Measurements from ENCODE around the gene CREBRF. TPM values are rescaled to one million over a fixed set of nuclear protein-coding genes. Genes with fewer than 3 reads are reported as not detected.

Gene CREBRF
- total RNA-seq, 2 donors from 2014 or later: 12.2 to 12.7 TPM

DNA sequence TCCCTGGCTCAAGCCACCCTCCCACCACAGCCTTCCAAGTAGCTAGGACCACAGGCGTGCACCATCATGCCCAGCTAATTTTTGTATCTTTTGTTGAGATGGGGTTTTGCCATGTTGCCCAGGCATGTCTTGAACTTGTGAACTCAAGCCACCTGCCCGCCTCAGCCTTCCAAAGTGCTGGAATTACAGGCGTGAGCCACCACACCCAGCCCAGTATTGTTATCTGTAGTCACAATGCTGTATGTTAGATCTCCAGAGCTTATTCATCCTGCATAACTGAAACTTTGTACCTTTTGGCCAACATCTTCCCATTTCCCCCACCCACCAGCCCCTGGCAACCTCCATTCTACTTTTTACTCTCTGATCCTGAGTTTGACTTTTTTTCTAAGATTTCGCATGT is 37.5 kb downstream of the CREBRF start:
- H3K4me1 Mint-ChIP-seq: peaks cover 3% of the 10 kb centered on the region
- Histone ChIP-seq H3K36me3 (ENCODE audit: control insufficient read depth, insufficient read depth, low read length) (no peaks in the 10 kb centered on the region), H3K4me3 (ENCODE audit: low read length) (no peak overlapping the region), H3K9me3 (ENCODE audit: control insufficient read depth, low read length) (no peaks in the 10 kb centered on the region), H3K9ac (ENCODE audit: extremely low read depth, low read length, poor library complexity, severe bottlenecking) (no peak overlapping the region), H3K4me1 (ENCODE audit: control insufficient read depth, insufficient read depth, low read length) (peaks cover 2% of the 10 kb centered on the region), H3K27ac (ENCODE audit: low read depth, low read length) (no peak overlapping the region), H3K27me3 (ENCODE audit: control insufficient read depth, insufficient read depth, low read length, poor library complexity, severe bottlenecking) (no peaks in the 10 kb centered on the region)
- DNase-seq: no peak
- H3K36me3 Mint-ChIP-seq (ENCODE audit: low read depth): peaks cover 4% of the 10 kb centered on the region
- H3K4me3 Mint-ChIP-seq: no peak overlapping the region
- H3K27me3 Mint-ChIP-seq (ENCODE audit: insufficient read depth): no peaks in the 10 kb centered on the region
- WGBS, 2 experiments (ENCODE audit: insufficient coverage in 1 of 2, insufficient read length in 1 of 2): 90 to 92% methylated on average over 2 to 4 of the region's 4 CpGs
- H3K9me3 Mint-ChIP-seq: peaks cover 3% of the 10 kb centered on the region
- no peak overlapping the region for H3K27ac Mint-ChIP-seq
- TF ChIP-seq, protein P1, sequence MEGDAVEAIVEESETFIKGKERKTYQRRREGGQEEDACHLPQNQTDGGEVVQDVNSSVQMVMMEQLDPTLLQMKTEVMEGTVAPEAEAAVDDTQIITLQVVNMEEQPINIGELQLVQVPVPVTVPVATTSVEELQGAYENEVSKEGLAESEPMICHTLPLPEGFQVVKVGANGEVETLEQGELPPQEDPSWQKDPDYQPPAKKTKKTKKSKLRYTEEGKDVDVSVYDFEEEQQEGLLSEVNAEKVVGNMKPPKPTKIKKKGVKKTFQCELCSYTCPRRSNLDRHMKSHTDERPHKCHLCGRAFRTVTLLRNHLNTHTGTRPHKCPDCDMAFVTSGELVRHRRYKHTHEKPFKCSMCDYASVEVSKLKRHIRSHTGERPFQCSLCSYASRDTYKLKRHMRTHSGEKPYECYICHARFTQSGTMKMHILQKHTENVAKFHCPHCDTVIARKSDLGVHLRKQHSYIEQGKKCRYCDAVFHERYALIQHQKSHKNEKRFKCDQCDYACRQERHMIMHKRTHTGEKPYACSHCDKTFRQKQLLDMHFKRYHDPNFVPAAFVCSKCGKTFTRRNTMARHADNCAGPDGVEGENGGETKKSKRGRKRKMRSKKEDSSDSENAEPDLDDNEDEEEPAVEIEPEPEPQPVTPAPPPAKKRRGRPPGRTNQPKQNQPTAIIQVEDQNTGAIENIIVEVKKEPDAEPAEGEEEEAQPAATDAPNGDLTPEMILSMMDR (conservative IDR thresholded peaks at IDR 0.05): no peak

DNA sequence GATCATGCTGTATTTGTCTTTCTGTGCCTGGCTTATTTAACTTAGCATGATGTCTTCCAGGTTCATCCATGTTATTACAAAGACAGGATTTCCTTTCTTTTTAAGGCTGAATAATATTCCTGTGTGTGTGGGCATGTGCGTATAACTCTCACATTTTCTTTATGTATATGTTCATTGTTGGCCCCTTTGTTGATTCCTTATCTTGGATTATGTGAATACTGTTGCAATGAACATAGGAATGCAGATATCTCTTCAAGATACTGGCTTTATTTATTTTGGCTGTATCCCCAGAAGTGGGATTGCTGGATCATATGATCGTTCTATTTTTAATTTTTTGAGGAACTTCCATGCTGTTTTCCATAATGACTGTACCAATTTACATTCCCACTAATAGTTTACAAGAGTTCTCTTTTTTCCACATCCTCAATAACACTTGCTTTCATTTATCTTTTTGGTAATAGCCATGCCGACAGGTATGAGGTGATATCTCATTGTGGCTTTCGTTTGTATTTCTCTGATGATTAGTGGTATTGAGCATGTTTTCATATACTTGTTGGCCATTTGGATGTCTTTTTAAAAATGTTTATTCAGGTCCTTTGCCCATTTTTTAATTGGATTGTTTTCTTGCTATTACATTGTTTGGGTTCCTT is 38.0 kb downstream of the CREBRF start:
- 83 to 95% methylated on average over 1 to 4 of the region's 4 CpGs for WGBS, 2 experiments (ENCODE audit: insufficient coverage in 1 of 2, insufficient read length in 1 of 2)
- Mint-ChIP-seq H3K27me3 (ENCODE audit: insufficient read depth) (no peaks in the 10 kb centered on the region), H3K36me3 (ENCODE audit: low read depth) (peaks cover 4% of the 10 kb centered on the region), H3K4me1 (peaks cover 3% of the 10 kb centered on the region), H3K4me3 (no peak overlapping the region), H3K27ac (no peak overlapping the region), H3K9me3 (peaks cover 3% of the 10 kb centered on the region)
- TF ChIP-seq, protein P1 (conservative IDR thresholded peaks at IDR 0.05): no peak
- H3K36me3 ChIP-seq (ENCODE audit: control insufficient read depth, insufficient read depth, low read length): no peaks in the 10 kb centered on the region
- H3K27ac ChIP-seq (ENCODE audit: low read depth, low read length): no peak overlapping the region
- no peaks in the 10 kb centered on the region for H3K9me3 ChIP-seq (ENCODE audit: control insufficient read depth, low read length)
- H3K4me3 ChIP-seq (ENCODE audit: low read length): no peak overlapping the region
- H3K9ac ChIP-seq (ENCODE audit: extremely low read depth, low read length, poor library complexity, severe bottlenecking): no peak overlapping the region
- H3K27me3 ChIP-seq (ENCODE audit: control insufficient read depth, insufficient read depth, low read length, poor library complexity, severe bottlenecking): no peaks in the 10 kb centered on the region
- H3K4me1 ChIP-seq (ENCODE audit: control insufficient read depth, insufficient read depth, low read length): peaks cover 2% of the 10 kb centered on the region
- DNase-seq: no peak

- Mint-ChIP-seq H3K27ac (no peak overlapping the region), H3K27me3 (ENCODE audit: insufficient read depth) (no peaks in the 10 kb centered on the region)
Measured at GRCh38 chr5:173098787-173099186, 42.6 kb downstream of the CREBRF start.

More at GRCh38 chr5:173098787-173099186, 42.6 kb downstream of the CREBRF start:
- Mint-ChIP-seq H3K9me3 (peaks cover 21% of the 10 kb centered on the region), H3K36me3 (ENCODE audit: low read depth) (peaks cover 11% of the 10 kb centered on the region), H3K4me3 (no peak overlapping the region), H3K4me1 (no peaks in the 10 kb centered on the region)
- no peak overlapping the region for H3K4me3 ChIP-seq (ENCODE audit: low read length)
- no peak overlapping the region for H3K9ac ChIP-seq (ENCODE audit: extremely low read depth, low read length, poor library complexity, severe bottlenecking)
- no peaks in the 10 kb centered on the region for H3K36me3 ChIP-seq (ENCODE audit: control insufficient read depth, insufficient read depth, low read length)
- DNase-seq: no peak
- H3K27me3 ChIP-seq (ENCODE audit: control insufficient read depth, insufficient read depth, low read length, poor library complexity, severe bottlenecking): no peaks in the 10 kb centered on the region
- H3K9me3 ChIP-seq (ENCODE audit: control insufficient read depth, low read length): peaks cover 13% of the 10 kb centered on the region
- no peak overlapping the region for H3K27ac ChIP-seq (ENCODE audit: low read depth, low read length)
- no peaks in the 10 kb centered on the region for H3K4me1 ChIP-seq (ENCODE audit: control insufficient read depth, insufficient read depth, low read length)
- TF ChIP-seq, protein P1 (conservative IDR thresholded peaks at IDR 0.05): no peak

Data from endodermal cell (in vitro differentiated cells).